BLaER1 treated with 17β-estradiol and CSF1 and Interleukin-3, amounts not matched to agents 10 nM and 100 nM (cell line): ENCODE measurements around the gene PLEKHO1.
"Not testable (repeated sequence)": the region's sequence is repeated elsewhere in the genome, so short reads cannot be mapped to it uniquely, and the experiment has no call there.

Source experiments
- H3K27ac ChIP-seq, 11 experiments: shearing (Covaris generic); formaldehyde crosslinking; 2 replicates each; pipeline ENCODE4 v1.8.1; 2022
- H3K27me3 ChIP-seq, 11 experiments: shearing (Covaris generic); formaldehyde crosslinking; 2 replicates each; pipeline ENCODE4 v1.8.1; 2022
- H3K36me3 ChIP-seq, 11 experiments: shearing (Covaris generic); formaldehyde crosslinking; 2 replicates each; pipeline ENCODE4 v1.8.1; 2022
- H3K4me1 ChIP-seq, 10 experiments: shearing (Covaris generic); formaldehyde crosslinking; 2 replicates each; pipeline ENCODE4 v1.8.1; 2022
- H3K4me2 ChIP-seq, 11 experiments: shearing (Covaris generic); formaldehyde crosslinking; 2 replicates each; pipeline ENCODE4 v1.8.1; 2022
- H3K4me3 ChIP-seq, 10 experiments: shearing (Covaris generic); formaldehyde crosslinking; 2 replicates each; pipeline ENCODE4 v1.8.1; 2022
- H3K9ac ChIP-seq, 11 experiments: shearing (Covaris generic); formaldehyde crosslinking; 2 replicates each; pipeline ENCODE4 v1.8.1; 2022
- H3K9me3 ChIP-seq, 11 experiments: shearing (Covaris generic); formaldehyde crosslinking; replicated peaks in 1 of 11; 2 replicates each; pipeline ENCODE4 v1.8.1; 2022
- H4K20me1 ChIP-seq, 11 experiments: shearing (Covaris generic); formaldehyde crosslinking; 2 replicates each; pipeline ENCODE4 v1.8.1; 2022
- Cebpa-rat ChIP-seq, 11 experiments: shearing (Covaris generic); IDR thresholded peaks; 2 replicates each; pipeline ENCODE4 v1.8.1; 2022

The PLEKHO1 gene

DNA sequence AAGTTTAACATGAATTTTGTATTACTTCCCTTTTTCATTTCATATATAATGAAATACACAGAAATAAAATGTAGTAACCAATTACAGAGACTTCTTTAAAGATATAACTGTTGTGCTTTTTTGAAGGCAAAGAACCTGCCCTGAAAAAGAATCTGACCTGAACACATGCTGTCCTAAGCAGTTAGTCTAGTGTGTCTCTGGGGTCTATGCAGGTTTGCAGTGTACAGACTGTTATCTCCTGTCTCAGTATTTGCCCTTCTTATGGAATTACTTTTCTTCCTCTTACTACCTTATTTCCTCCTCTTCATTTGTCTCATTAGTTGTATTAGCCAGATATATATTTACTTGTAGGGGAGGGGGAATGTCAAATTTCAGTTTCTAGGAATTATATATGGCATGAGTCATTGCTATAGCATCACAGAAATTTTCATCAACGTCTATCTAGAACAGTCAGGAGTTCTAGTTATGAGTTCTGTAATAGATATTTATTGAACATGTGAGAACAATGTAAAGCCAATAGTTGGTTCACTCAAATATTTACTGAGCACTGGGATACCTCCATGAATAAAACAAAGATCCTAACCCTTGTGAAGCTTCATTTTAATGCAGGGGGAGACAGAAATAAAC, 28.4 kb upstream of the PLEKHO1 start:
- Histone ChIP-seq H3K9me3 (no peaks in the 10 kb centered on the region), H3K36me3 (peaks cover 0 to 35% (median 0%) of the 10 kb centered on the region in 11 experiments; a peak in 7 of 22 replicates), H3K4me3 (no peak overlapping the region), H3K4me1 (peaks cover 0 to 10% (median 0%) of the 10 kb centered on the region in 10 experiments; a peak in 2 of 20 replicates), H3K27me3 (no peaks in the 10 kb centered on the region), H4K20me1 (no peaks in the 10 kb centered on the region), H3K9ac (no peak overlapping the region), H3K27ac (no peak overlapping the region), H3K4me2 (no peak overlapping the region)
- TF ChIP-seq Cebpa-rat (IDR thresholded peaks at IDR 0.05), result no peak

- Histone ChIP-seq H3K9ac (no peak overlapping the region), H3K4me3 (no peak overlapping the region), H3K36me3 (peaks cover 0 to 56% (median 0%) of the 10 kb centered on the region in 11 experiments; a peak in 6 of 22 replicates), H4K20me1 (no peaks in the 10 kb centered on the region), H3K4me1 (peaks cover 0 to 5% (median 0%) of the 10 kb centered on the region in 10 experiments; a peak in 4 of 20 replicates), H3K27ac (no peak overlapping the region), H3K9me3 (no peaks in the 10 kb centered on the region), H3K27me3 (no peaks in the 10 kb centered on the region), H3K4me2 (no peak overlapping the region)
- no peak for TF ChIP-seq Cebpa-rat (IDR thresholded peaks at IDR 0.05)
Measured at GRCh38 chr1:150126811-150127210, 22.9 kb upstream of the PLEKHO1 start.

DNA sequence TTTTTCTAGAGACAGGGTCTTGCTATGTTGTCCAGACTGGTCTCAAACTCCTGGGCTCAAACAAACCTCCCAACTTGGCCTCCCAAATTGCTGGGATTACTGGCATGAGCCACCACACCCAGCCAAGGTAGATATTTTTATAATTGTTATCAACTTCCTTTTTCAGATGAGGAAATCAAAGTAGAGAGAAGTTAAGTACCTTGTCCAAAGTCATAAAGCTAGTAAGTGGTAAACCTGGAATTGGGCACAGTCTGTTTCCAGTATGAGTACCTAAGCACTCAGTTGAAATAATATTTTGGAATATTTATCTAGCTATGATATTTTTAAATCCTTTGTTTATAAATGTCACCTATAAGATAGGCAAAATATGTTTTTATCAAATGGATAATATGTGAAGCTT, 22.3 kb upstream of the PLEKHO1 start:
- Histone ChIP-seq H3K4me1 (peaks cover 0 to 5% (median 0%) of the 10 kb centered on the region in 10 experiments; a peak in 4 of 20 replicates), H3K4me3 (no peak overlapping the region), H4K20me1 (no peaks in the 10 kb centered on the region), H3K27ac (no peak overlapping the region), H3K4me2 (peak overlapping the region in 1 of 11 experiments; percentile 36; a peak in 3 of 22 replicates), H3K36me3 (peaks cover 0 to 52% (median 0%) of the 10 kb centered on the region in 11 experiments; a peak in 6 of 22 replicates), H3K9ac (no peak overlapping the region), H3K27me3 (no peaks in the 10 kb centered on the region), H3K9me3 (no peaks in the 10 kb centered on the region)
- TF ChIP-seq Cebpa-rat (IDR thresholded peaks at IDR 0.05), result no peak

- no peak for TF ChIP-seq Cebpa-rat (IDR thresholded peaks at IDR 0.05)
- no peak overlapping the region for H3K4me2 ChIP-seq
- H3K4me1 ChIP-seq, result peaks cover 0 to 5% (median 0%) of the 10 kb centered on the region in 10 experiments; a peak in 4 of 20 replicates
- no peak overlapping the region for H3K4me3 ChIP-seq
- no peaks in the 10 kb centered on the region for H4K20me1 ChIP-seq
- H3K9ac ChIP-seq, result no peak overlapping the region
- H3K36me3 ChIP-seq, result peaks cover 0 to 48% (median 0%) of the 10 kb centered on the region in 11 experiments; a peak in 5 of 22 replicates
- H3K27ac ChIP-seq, result no peak overlapping the region
- H3K27me3 ChIP-seq, result no peaks in the 10 kb centered on the region
- H3K9me3 ChIP-seq, result no peaks in the 10 kb centered on the region
Measured at GRCh38 chr1:150127868-150128267, 21.8 kb upstream of the PLEKHO1 start.

GRCh38 chr1:150132372-150132771, 17.3 kb upstream of the PLEKHO1 start:
- no peak for TF ChIP-seq Cebpa-rat (IDR thresholded peaks at IDR 0.05)
- no peaks in the 10 kb centered on the region for H3K9me3 ChIP-seq
- peaks cover 0 to 35% (median 0%) of the 10 kb centered on the region in 11 experiments; a peak in 4 of 22 replicates for H3K36me3 ChIP-seq
- H3K4me2 ChIP-seq, result no peak overlapping the region
- no peak overlapping the region for H3K4me3 ChIP-seq
- peaks cover 0 to 4% (median 2%) of the 10 kb centered on the region in 10 experiments; a peak in 16 of 20 replicates for H3K4me1 ChIP-seq
- no peaks in the 10 kb centered on the region for H4K20me1 ChIP-seq
- H3K9ac ChIP-seq, result no peak overlapping the region
- no peak overlapping the region for H3K27ac ChIP-seq
- no peaks in the 10 kb centered on the region for H3K27me3 ChIP-seq

GRCh38 chr1:150134537-150134936, 15.2 kb upstream of the PLEKHO1 start:
- no peaks in the 10 kb centered on the region for H4K20me1 ChIP-seq
- no peak overlapping the region for H3K27ac ChIP-seq
- no peak overlapping the region for H3K4me3 ChIP-seq
- TF ChIP-seq Cebpa-rat (IDR thresholded peaks at IDR 0.05), result no peak
- peaks cover 0 to 26% (median 0%) of the 10 kb centered on the region in 11 experiments; a peak in 4 of 22 replicates for H3K36me3 ChIP-seq
- no peaks in the 10 kb centered on the region for H3K9me3 ChIP-seq
- peaks cover 0 to 15% (median 11%) of the 10 kb centered on the region in 10 experiments; a peak in 16 of 20 replicates for H3K4me1 ChIP-seq
- H3K9ac ChIP-seq, result no peak overlapping the region
- no peaks in the 10 kb centered on the region for H3K27me3 ChIP-seq
- H3K4me2 ChIP-seq, result no peak overlapping the region

DNA sequence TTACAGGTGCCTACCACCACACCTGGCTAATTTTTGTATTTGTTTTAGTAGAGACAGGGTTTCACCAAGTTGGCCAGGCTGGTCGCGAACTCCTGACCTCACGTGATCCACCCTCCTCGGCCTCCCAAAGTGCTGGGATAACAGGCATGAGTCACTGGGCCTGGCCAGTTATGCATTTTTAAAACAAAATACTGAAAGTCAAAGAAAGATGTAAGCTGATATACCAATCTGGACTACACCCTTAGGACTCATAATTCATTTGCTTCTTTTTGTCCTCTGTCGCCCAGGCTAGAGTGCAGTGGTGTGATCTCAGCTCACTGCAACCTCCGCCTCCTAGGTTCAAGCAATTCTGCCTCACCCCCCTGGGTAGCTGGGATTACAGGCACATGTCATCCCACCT, 14.3 kb upstream of the PLEKHO1 start:
- not testable (repeated sequence) for H3K9ac ChIP-seq, H3K4me3 ChIP-seq

GRCh38 chr1:150138044-150138443, 11.7 kb upstream of the PLEKHO1 start:
- no peaks in the 10 kb centered on the region for H3K27me3 ChIP-seq
- H3K9me3 ChIP-seq, result no peaks in the 10 kb centered on the region
- peak overlapping the region in 8 of 11 experiments; percentile 6 to 58 (median 33); a peak in 15 of 22 replicates for H3K4me2 ChIP-seq
- peaks cover 11 to 29% (median 16%) of the 10 kb centered on the region in 10 experiments for H3K4me1 ChIP-seq
- no peak overlapping the region for H3K27ac ChIP-seq
- H3K36me3 ChIP-seq, result peaks cover 0 to 17% (median 0%) of the 10 kb centered on the region in 11 experiments; a peak in 4 of 22 replicates
- H3K4me3 ChIP-seq, result no peak overlapping the region
- H4K20me1 ChIP-seq, result no peaks in the 10 kb centered on the region
- no peak for TF ChIP-seq Cebpa-rat (IDR thresholded peaks at IDR 0.05)
- no peak overlapping the region for H3K9ac ChIP-seq

More for the DNA sequence above, 14.3 kb upstream of the PLEKHO1 start:
- not testable (repeated sequence) for H3K4me2 ChIP-seq, H3K27ac ChIP-seq, H4K20me1 ChIP-seq, H3K27me3 ChIP-seq, H3K9me3 ChIP-seq
- Histone ChIP-seq H3K36me3 (peaks cover 0 to 18% (median 0%) of the 10 kb centered on the region in 11 experiments; a peak in 4 of 22 replicates), H3K4me1 (peaks cover 0 to 15% (median 11%) of the 10 kb centered on the region in 10 experiments; a peak in 17 of 20 replicates)

DNA sequence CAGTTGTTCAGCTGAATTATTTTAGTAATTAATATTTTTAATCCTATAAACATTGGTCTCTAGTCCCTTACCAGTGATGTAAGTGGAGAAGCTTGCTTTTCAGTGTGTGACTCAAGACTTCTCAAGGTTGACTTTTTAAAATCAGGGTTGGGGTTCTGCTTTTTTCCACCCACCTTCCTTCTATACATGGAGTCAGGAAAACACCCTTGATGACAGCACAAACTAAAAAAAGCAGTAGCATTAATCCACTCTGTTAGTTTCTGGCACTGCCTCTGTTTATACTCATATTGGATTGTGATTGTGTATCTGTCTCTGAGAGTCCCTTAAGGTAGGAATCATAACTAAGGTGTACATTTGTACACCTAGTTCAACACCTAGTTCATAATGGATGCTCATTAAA, 8.3 kb upstream of the PLEKHO1 start:
- Histone ChIP-seq H3K9me3 (no peaks in the 10 kb centered on the region), H3K27me3 (no peaks in the 10 kb centered on the region), H3K36me3 (peaks cover 0 to 5% (median 0%) of the 10 kb centered on the region in 11 experiments; a peak in 1 of 22 replicates), H3K27ac (peak overlapping the region in 2 of 11 experiments; percentile 27 to 36; a peak in 2 of 22 replicates), H3K4me3 (no peak overlapping the region), H4K20me1 (no peaks in the 10 kb centered on the region), H3K4me1 (peaks cover 30 to 62% (median 41%) of the 10 kb centered on the region in 10 experiments), H3K4me2 (peak overlapping the region in 5 of 11 experiments; percentile 11 to 58 (median 51); a peak in 8 of 22 replicates), H3K9ac (no peak overlapping the region)
- TF ChIP-seq Cebpa-rat (IDR thresholded peaks at IDR 0.05), result no peak
